ENCODE results near the gene GZMB.

- TF ChIP-seq, protein P1, sequence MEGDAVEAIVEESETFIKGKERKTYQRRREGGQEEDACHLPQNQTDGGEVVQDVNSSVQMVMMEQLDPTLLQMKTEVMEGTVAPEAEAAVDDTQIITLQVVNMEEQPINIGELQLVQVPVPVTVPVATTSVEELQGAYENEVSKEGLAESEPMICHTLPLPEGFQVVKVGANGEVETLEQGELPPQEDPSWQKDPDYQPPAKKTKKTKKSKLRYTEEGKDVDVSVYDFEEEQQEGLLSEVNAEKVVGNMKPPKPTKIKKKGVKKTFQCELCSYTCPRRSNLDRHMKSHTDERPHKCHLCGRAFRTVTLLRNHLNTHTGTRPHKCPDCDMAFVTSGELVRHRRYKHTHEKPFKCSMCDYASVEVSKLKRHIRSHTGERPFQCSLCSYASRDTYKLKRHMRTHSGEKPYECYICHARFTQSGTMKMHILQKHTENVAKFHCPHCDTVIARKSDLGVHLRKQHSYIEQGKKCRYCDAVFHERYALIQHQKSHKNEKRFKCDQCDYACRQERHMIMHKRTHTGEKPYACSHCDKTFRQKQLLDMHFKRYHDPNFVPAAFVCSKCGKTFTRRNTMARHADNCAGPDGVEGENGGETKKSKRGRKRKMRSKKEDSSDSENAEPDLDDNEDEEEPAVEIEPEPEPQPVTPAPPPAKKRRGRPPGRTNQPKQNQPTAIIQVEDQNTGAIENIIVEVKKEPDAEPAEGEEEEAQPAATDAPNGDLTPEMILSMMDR (IDR thresholded peaks at IDR 0.05; ENCODE audit: poor library complexity) = no peak
- TF ChIP-seq EZH2 (IDR thresholded peaks at IDR 0.05; ENCODE audit: borderline replicate concordance) (no peak), EZH2phosphoT487 (IDR thresholded peaks at IDR 0.05; ENCODE audit: low read depth, severe bottlenecking, unreplicated experiment) (no peak)
Measured at GRCh38 chr14:24674204-24674970, 40.4 kb upstream of the GZMB start.

Data from hepatocyte (in vitro differentiated cells).